ENCODE results near the gene TIMM8B.
"Not testable (repeated sequence)": the region's sequence is repeated elsewhere in the genome, so short reads cannot be mapped to it uniquely, and the experiment has no call there.

TIMM8B gene

GRCh38 chr11:112086422-112087191 is at the start of gene TIMM8B, which contains the start of gene SDHD:
TIMM8B (minus strand) TSS chr11:112086756; CDS start chr11:112086723, 33 bp downstream.
SDHD (plus strand) TSS chr11:112086873; CDS start chr11:112086908, 35 bp downstream.
- peak; percentile 99 for DNase-seq

- no peak for DNase-seq
Measured at GRCh38 chr11:112134473-112134872, 47.9 kb upstream of the TIMM8B start.

DNA sequence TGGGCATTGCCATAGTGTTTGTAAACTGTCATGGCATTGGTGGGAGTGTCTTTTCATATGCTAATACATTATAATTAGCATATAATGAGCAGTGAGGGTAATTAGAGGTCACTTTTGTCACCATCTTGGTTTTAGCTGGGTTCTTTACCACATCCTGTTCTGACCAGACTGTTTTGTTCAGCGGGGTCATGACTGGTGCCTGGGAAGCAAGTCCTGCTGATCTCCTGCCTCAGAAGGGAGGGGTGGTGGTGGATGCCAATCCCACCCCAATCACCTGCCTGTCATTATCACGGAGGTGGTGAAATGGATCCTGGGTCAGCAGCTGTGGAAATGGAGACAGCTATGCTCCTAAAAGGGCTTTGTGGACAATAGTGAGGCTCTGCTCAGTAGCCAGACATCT is 46.2 kb upstream of the TIMM8B start:
- no peak for DNase-seq

DNA sequence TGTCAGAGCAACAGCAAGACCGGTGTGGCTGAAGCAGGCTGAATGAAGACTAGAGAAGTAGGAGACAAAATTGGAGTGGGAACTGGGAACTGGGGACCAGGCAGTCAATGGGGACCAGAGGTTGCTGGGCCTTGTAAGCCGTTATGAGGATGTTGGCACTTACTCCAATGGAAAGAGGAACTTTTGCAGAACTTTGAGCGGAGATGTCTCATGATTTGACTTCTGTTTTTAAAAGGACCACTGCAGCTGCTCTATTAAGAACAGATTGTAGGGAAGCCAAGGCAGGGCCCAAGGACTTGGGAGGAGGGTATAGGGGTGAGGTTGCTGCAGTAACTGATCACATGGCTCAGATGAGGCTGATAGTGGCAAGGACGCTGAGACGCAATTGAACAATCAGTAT is 43.1 kb upstream of the TIMM8B start:
- no peak for DNase-seq

DNA sequence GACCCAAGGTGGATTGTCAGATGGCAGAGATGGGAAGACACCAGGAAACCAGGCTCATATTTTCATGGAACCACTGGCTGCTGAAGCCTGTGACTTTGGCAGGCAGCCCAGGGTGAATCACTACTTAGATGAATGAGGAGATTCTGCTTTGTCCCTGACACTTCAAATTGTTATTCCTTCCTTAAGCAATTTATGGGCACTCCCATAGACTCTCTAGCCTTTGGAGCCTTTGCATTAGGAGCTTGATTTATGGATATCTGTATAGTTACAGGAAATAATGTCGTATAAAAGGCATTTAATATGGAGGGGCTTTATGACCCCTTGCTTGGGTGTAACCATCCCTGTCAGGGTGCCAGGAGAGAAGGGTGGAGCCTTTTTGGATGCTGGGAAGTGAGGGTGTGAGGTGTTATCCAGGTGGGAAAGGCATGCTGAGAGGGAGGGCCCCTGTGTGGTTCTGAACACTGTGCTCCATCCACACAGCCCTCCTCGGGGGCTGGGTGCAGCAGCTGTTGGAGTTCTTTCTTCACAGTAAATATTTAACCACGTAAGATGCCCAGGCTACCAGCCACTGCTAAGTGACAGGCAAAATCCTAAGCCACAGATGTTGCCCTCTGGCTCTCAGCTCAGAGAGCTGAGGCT is 42.0 kb upstream of the TIMM8B start:
- peak; percentile 7 for DNase-seq

DNA sequence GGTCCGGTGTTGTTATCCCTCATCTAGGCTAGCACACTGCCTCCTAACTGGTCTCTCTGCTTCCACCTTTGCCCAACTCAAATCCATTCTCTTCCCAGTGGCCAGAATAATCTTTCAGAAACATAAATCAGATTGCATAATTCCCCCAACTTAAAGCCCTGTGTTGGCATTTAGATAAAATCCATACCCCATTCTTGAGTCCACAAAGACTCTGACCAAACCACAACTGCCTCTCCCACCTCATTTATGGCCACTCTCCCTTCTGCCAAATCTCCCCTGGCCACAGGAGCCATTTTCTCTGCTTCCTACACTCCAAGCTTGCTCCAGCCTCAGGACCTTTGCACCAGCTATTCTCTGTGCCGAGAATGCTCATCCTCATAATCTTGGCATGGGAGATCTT is 40.5 kb upstream of the TIMM8B start:
- DNase-seq: no peak

DNA sequence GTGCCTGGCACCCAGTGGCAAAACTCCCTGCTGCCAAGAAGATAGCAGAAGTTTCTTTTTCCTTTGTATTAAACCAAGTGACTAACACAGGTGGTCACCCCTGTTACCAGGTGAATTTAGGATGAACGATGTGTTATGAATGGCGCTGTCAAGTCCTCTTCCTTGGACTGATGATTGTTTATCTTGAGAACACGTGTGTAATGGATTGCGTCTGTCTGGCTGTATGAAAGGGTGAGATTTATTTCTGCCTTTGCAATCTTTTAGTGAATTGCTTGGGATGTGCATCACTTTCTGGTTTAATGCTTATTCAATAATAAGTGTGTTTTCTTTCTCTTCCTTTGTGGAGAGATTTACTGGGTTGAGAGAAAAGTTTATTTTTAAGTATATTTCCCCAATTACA is 36.6 kb upstream of the TIMM8B start:
- no peak for DNase-seq

GRCh38 chr11:112121981-112122615 is 35.5 kb upstream of the TIMM8B start:
- DNase-seq: no peak

DNA sequence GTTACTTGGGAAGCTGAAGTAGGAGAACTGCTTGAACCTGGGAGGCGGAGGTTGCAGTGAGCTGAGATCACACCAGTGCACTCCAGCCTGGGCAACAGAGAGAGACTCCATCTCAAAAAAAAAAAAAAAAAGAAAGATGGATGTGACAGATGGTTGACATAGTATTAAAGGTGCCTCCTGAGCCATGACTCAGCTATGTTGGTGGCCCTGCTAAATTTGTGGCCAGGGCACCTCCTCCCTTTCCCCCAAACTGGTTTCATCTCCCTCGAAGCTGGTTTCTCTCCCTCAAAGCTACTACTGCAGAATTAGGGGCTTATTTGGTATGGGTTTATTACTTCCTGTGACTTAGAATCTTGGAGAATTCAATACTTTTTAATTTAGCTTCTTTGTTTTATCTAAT is 31.6 kb upstream of the TIMM8B start:
- no peak for DNase-seq

DNA sequence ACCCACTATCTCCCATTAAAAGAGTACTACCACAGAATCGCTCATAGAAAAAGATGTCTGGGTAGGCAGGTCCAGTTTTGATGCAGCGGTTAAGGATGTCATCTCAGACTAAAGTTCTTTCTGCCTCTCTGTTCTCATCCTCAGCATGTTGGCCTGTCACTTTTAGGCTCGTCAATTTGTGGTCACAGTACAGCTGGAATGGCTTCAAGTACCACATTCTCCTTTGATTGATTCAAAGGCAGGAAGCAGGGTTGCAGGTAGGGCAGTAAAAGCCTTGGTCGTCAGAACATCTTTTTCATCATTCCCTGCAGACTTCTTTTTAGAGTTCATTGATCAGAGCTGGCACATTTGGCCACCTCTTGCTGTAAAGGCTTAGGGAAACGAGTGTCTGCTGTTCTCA is 28.8 kb upstream of the TIMM8B start:
- peak; percentile 70 for DNase-seq

GRCh38 chr11:112114460-112114859 is 27.9 kb upstream of the TIMM8B start:
- no peak for DNase-seq

- DNase-seq: peak; percentile 73
Measured at GRCh38 chr11:112113539-112114457, 27.2 kb upstream of the TIMM8B start.

GRCh38 chr11:112106070-112106469 is 19.5 kb upstream of the TIMM8B start:
- no peak for DNase-seq

DNA sequence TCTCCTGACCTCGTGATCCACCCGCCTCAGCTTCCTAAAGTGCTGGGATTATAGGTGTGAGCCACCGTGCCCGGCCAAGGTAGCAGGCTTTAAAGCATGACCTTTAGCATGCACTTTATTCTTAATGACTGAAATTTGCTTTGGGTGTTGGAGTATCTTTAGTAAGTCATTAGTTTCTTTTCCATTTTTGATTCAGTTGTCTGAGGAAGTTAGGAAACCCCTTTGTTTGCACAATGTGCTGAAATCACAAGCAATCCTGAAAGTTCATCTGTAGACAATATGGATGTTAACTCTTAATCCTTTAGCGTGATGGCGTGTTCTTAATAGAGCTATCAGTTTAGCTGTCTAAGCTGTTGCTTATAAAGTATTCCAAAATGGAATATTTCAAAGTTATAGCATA is 16.9 kb upstream of the TIMM8B start:
- DNase-seq: no peak

DNA sequence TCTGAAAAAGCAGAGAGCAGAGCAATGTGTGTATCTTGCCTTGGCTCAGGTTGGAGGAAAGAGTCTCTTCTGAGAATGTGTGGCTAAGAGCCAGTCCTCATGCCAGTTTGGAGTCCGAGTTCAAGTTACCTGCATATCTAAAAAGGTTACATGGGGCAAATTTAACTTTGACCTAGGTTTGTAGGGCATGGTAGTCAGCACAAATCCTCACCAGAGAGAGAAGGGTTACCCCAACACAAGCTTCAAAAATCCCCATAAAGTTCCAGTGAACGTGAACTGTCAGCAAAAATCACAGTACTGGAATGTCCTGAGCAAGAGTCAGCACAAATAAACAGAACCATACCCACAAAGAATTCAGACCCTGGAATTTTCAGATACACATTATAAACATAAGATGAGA is 13.9 kb upstream of the TIMM8B start:
- no peak for DNase-seq

GRCh38 chr11:112097734-112098528 is 11.4 kb upstream of the TIMM8B start:
- DNase-seq: no peak

- no peak for DNase-seq
Measured at GRCh38 chr11:112096194-112096593, 9.6 kb upstream of the TIMM8B start.

GRCh38 chr11:112095302-112095701 is 8.7 kb upstream of the TIMM8B start:
- not testable (repeated sequence) for DNase-seq

- DNase-seq: no peak
Measured at GRCh38 chr11:112087212-112087611, 656 bp upstream of the TIMM8B start.

- DNase-seq: no peak
Measured at GRCh38 chr11:112085822-112086421, 634 bp downstream of the TIMM8B start.

DNA sequence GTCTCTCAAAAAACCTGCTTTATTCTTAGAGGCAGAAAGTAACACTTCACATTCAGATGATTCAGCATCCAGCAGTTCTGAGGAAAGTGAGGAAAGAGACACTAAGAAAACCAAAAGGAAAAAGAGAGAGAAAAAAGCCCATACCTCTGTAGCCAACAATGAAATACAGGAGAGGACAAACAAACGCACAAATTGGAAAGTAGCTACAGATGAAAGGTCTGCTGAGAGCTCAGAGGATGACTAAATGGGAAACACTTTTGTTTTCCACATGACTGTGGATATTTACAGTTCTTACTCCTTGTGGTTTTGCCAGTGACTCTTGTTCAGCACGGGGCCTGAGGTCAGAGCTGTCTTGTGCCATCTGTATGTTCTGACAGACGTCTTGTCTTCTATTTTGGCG is 3.8 kb downstream of the TIMM8B start:
- DNase-seq: no peak

Data from eye (tissue), 1 donor.